Measurements from ENCODE around the gene PXK.
"Not testable (repeated sequence)": the region's sequence is repeated elsewhere in the genome, so short reads cannot be mapped to it uniquely, and the experiment has no call there.

DNA sequence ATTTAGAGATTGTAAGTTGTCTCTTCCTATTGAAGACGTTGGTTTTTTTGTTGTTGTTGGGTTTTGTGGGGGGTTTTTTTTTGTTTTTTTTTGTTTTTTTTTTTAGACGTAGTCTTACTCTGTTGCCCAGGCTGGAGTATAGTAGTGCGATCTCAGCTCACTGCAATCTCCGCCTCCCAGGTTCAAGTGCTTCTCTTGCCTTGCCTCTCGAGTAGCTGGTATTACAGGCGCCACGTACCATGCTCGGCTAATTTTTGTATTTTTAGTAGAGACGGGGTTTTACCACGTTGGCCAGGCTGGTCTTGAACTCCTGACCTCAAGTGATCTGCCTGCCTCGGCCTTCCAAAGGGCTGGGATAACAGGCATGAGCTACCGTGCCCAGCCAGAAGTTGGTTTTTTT, 6.5 kb downstream of the PXK start:
- TF ChIP-seq RXRA (IDR thresholded peaks at IDR 0.05); HNF4A (conservative IDR thresholded peaks at IDR 0.05); RAD21 (IDR thresholded peaks at IDR 0.05); SP1 (IDR thresholded peaks at IDR 0.05); EGR1 (IDR thresholded peaks at IDR 0.05; ENCODE audit: low read depth in 2 of 2); TAF1 (conservative IDR thresholded peaks at IDR 0.05): not testable (repeated sequence)
- TF ChIP-seq, protein P1, sequence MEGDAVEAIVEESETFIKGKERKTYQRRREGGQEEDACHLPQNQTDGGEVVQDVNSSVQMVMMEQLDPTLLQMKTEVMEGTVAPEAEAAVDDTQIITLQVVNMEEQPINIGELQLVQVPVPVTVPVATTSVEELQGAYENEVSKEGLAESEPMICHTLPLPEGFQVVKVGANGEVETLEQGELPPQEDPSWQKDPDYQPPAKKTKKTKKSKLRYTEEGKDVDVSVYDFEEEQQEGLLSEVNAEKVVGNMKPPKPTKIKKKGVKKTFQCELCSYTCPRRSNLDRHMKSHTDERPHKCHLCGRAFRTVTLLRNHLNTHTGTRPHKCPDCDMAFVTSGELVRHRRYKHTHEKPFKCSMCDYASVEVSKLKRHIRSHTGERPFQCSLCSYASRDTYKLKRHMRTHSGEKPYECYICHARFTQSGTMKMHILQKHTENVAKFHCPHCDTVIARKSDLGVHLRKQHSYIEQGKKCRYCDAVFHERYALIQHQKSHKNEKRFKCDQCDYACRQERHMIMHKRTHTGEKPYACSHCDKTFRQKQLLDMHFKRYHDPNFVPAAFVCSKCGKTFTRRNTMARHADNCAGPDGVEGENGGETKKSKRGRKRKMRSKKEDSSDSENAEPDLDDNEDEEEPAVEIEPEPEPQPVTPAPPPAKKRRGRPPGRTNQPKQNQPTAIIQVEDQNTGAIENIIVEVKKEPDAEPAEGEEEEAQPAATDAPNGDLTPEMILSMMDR (IDR thresholded peaks at IDR 0.05; ENCODE audit: low read depth, low read length, missing input control), result not testable (repeated sequence)
- TF ChIP-seq, protein P2, sequence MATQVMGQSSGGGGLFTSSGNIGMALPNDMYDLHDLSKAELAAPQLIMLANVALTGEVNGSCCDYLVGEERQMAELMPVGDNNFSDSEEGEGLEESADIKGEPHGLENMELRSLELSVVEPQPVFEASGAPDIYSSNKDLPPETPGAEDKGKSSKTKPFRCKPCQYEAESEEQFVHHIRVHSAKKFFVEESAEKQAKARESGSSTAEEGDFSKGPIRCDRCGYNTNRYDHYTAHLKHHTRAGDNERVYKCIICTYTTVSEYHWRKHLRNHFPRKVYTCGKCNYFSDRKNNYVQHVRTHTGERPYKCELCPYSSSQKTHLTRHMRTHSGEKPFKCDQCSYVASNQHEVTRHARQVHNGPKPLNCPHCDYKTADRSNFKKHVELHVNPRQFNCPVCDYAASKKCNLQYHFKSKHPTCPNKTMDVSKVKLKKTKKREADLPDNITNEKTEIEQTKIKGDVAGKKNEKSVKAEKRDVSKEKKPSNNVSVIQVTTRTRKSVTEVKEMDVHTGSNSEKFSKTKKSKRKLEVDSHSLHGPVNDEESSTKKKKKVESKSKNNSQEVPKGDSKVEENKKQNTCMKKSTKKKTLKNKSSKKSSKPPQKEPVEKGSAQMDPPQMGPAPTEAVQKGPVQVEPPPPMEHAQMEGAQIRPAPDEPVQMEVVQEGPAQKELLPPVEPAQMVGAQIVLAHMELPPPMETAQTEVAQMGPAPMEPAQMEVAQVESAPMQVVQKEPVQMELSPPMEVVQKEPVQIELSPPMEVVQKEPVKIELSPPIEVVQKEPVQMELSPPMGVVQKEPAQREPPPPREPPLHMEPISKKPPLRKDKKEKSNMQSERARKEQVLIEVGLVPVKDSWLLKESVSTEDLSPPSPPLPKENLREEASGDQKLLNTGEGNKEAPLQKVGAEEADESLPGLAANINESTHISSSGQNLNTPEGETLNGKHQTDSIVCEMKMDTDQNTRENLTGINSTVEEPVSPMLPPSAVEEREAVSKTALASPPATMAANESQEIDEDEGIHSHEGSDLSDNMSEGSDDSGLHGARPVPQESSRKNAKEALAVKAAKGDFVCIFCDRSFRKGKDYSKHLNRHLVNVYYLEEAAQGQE (IDR thresholded peaks at IDR 0.05), result not testable (repeated sequence)
